Central memory CD8-positive, alpha-beta T cell (primary cell): Measurements from ENCODE around the gene PLPP7.
A peak's percentile ranks its signal among the peaks of the same experiment; 100 is the strongest.
"Not testable (repeated sequence)": the region's sequence is repeated elsewhere in the genome, so short reads cannot be mapped to it uniquely, and the experiment has no call there.

Source experiments
- ATAC-seq: fragments of 150-1000 bp; cut with Tn5 transposase; replicated peaks from 2 replicates; pipeline ENCODE4 v1.10.0; 2022; ENCODE audit warnings: mild to moderate bottlenecking, moderate FRiP score, moderate number of reproducible peaks; ENCODE audit not compliant: poor library complexity, severe bottlenecking; ENCODE audit errors: extremely low read depth
- DNase-seq, 2 donors: peaks; one replicate each; pipeline ENCODE4 v3.0.0; 2021; ENCODE audit warnings: low spot score in 2 of 2
- H3K27ac Mint-ChIP-seq: one replicate; pipeline ENCODE4 v1.8.0; 2022; ENCODE audit warnings: low read depth, mild to moderate bottlenecking, moderate library complexity, mixed read lengths
- H3K27me3 Mint-ChIP-seq: one replicate; pipeline ENCODE4 v1.8.0; 2022; ENCODE audit warnings: mixed read lengths
- H3K36me3 Mint-ChIP-seq: one replicate; pipeline ENCODE4 v1.8.0; 2022; ENCODE audit warnings: mild to moderate bottlenecking, moderate library complexity, mixed read lengths; ENCODE audit not compliant: insufficient read depth
- H3K4me1 Mint-ChIP-seq: one replicate; pipeline ENCODE4 v1.8.0; 2022; ENCODE audit warnings: mixed read lengths
- H3K4me3 Mint-ChIP-seq: one replicate; pipeline ENCODE4 v1.8.0; 2022; ENCODE audit warnings: mild to moderate bottlenecking, moderate library complexity, mixed read lengths
- H3K9me3 Mint-ChIP-seq: one replicate; pipeline ENCODE4 v1.8.0; 2022; ENCODE audit warnings: mixed read lengths

Gene PLPP7

GRCh38 chr9:131344931-131345535 lies 55.5 kb downstream of the PLPP7 start:
- not testable (repeated sequence) for ATAC-seq, H3K4me3 Mint-ChIP-seq, H3K36me3 Mint-ChIP-seq, H3K27ac Mint-ChIP-seq, H3K4me1 Mint-ChIP-seq, H3K9me3 Mint-ChIP-seq, DNase-seq
- peaks cover 25% of the 10 kb centered on the region for H3K27me3 Mint-ChIP-seq

- H3K27ac Mint-ChIP-seq = no peak overlapping the region
- no peak for DNase-seq
- ATAC-seq = no peak
- no peak overlapping the region for H3K4me3 Mint-ChIP-seq
- H3K36me3 Mint-ChIP-seq = no peaks in the 10 kb centered on the region
- H3K4me1 Mint-ChIP-seq = peaks cover 9% of the 10 kb centered on the region
- no peaks in the 10 kb centered on the region for H3K9me3 Mint-ChIP-seq
- peaks cover 23% of the 10 kb centered on the region for H3K27me3 Mint-ChIP-seq
Measured at GRCh38 chr9:131346559-131346958, 57.0 kb downstream of the PLPP7 start.

GRCh38 chr9:131347376-131348020 lies 58.0 kb downstream of the PLPP7 start:
- H3K4me1 Mint-ChIP-seq = peaks cover 9% of the 10 kb centered on the region
- H3K27ac Mint-ChIP-seq = no peak overlapping the region
- ATAC-seq (no peak), DNase-seq (no peak)
- no peaks in the 10 kb centered on the region for H3K9me3 Mint-ChIP-seq
- no peaks in the 10 kb centered on the region for H3K36me3 Mint-ChIP-seq
- H3K27me3 Mint-ChIP-seq = peaks cover 14% of the 10 kb centered on the region
- no peak overlapping the region for H3K4me3 Mint-ChIP-seq

- ATAC-seq = no peak
- H3K4me1 Mint-ChIP-seq = peaks cover 9% of the 10 kb centered on the region
- DNase-seq = no peak
- H3K36me3 Mint-ChIP-seq = no peaks in the 10 kb centered on the region
- no peak overlapping the region for H3K4me3 Mint-ChIP-seq
- no peaks in the 10 kb centered on the region for H3K9me3 Mint-ChIP-seq
- H3K27ac Mint-ChIP-seq = no peak overlapping the region
- H3K27me3 Mint-ChIP-seq = peaks cover 8% of the 10 kb centered on the region
Measured at GRCh38 chr9:131348631-131349521, 59.4 kb downstream of the PLPP7 start.

- Mint-ChIP-seq H3K4me1 (peaks cover 9% of the 10 kb centered on the region), H3K27ac (no peak overlapping the region)
- no peak for DNase-seq
Measured at GRCh38 chr9:131349522-131349880, 60.0 kb downstream of the PLPP7 start.

GRCh38 chr9:131349881-131350563 lies 60.5 kb downstream of the PLPP7 start:
- Mint-ChIP-seq H3K4me1 (peaks cover 9% of the 10 kb centered on the region), H3K36me3 (no peaks in the 10 kb centered on the region), H3K27me3 (peaks cover 8% of the 10 kb centered on the region), H3K4me3 (peak overlapping the region; percentile 23), H3K9me3 (no peaks in the 10 kb centered on the region), H3K27ac (no peak overlapping the region)
- peak; percentile 90 for ATAC-seq
- DNase-seq = peak; percentile 75 to 81

More at GRCh38 chr9:131349522-131349880, 60.0 kb downstream of the PLPP7 start:
- ATAC-seq = no peak
- no peaks in the 10 kb centered on the region for H3K9me3 Mint-ChIP-seq
- no peak overlapping the region for H3K4me3 Mint-ChIP-seq
- H3K27me3 Mint-ChIP-seq = peaks cover 8% of the 10 kb centered on the region
- H3K36me3 Mint-ChIP-seq = no peaks in the 10 kb centered on the region

- not testable (repeated sequence) for ATAC-seq, H3K27ac Mint-ChIP-seq, DNase-seq, H3K4me1 Mint-ChIP-seq, H3K9me3 Mint-ChIP-seq, H3K36me3 Mint-ChIP-seq, H3K4me3 Mint-ChIP-seq, H3K27me3 Mint-ChIP-seq
Measured at GRCh38 chr9:131356479-131356878, 67.0 kb downstream of the PLPP7 start.

- ATAC-seq (no peak), DNase-seq (no peak)
- Mint-ChIP-seq H3K4me1 (peaks cover 9% of the 10 kb centered on the region), H3K4me3 (peak overlapping the region; percentile 43), H3K27ac (no peak overlapping the region), H3K27me3 (no peaks in the 10 kb centered on the region), H3K9me3 (no peaks in the 10 kb centered on the region), H3K36me3 (no peaks in the 10 kb centered on the region)
Measured at GRCh38 chr9:131358556-131358955, 69.0 kb downstream of the PLPP7 start.
